ENCODE measurements around the gene FXYD6.
"Not testable (repeated sequence)": the region's sequence is repeated elsewhere in the genome, so short reads cannot be mapped to it uniquely, and the experiment has no call there.

Gene FXYD6

GRCh38 chr11:117816151-117816741 lies 60.2 kb downstream of the FXYD6 start:
- FAIRE-seq (no peak), DNase-seq (ENCODE audit: insufficient read length, low spot score) (no peak)
- TF ChIP-seq CTCF (IDR thresholded peaks at IDR 0.05; ENCODE audit: insufficient read depth, missing control alignments), result no peak

- DNase-seq (ENCODE audit: insufficient read length, low spot score), result no peak
- no peak for FAIRE-seq
- TF ChIP-seq CTCF (IDR thresholded peaks at IDR 0.05; ENCODE audit: insufficient read depth, missing control alignments), result no peak
Measured at GRCh38 chr11:117815262-117815803, 61.1 kb downstream of the FXYD6 start.

GRCh38 chr11:117814766-117815261 lies 61.6 kb downstream of the FXYD6 start:
- FAIRE-seq (no peak), DNase-seq (ENCODE audit: insufficient read length, low spot score) (no peak)
- TF ChIP-seq CTCF (IDR thresholded peaks at IDR 0.05; ENCODE audit: insufficient read depth, missing control alignments), result no peak

- no peak for FAIRE-seq
- no peak for DNase-seq (ENCODE audit: insufficient read length, low spot score)
- TF ChIP-seq CTCF (IDR thresholded peaks at IDR 0.05; ENCODE audit: insufficient read depth, missing control alignments), result no peak
Measured at GRCh38 chr11:117814204-117814765, 62.2 kb downstream of the FXYD6 start.

- not testable (repeated sequence) for FAIRE-seq; DNase-seq (ENCODE audit: insufficient read length, low spot score)
Measured at GRCh38 chr11:117810056-117810451, 66.4 kb downstream of the FXYD6 start.

- peak; percentile 92 for TF ChIP-seq CTCF (IDR thresholded peaks at IDR 0.05; ENCODE audit: insufficient read depth, missing control alignments)
- FAIRE-seq (no peak), DNase-seq (ENCODE audit: insufficient read length, low spot score) (peak; percentile 73)
Measured at GRCh38 chr11:117809236-117810055, 67.0 kb downstream of the FXYD6 start.

GRCh38 chr11:117808784-117809183 lies 67.7 kb downstream of the FXYD6 start:
- no peak for DNase-seq (ENCODE audit: insufficient read length, low spot score)
- TF ChIP-seq CTCF (IDR thresholded peaks at IDR 0.05; ENCODE audit: insufficient read depth, missing control alignments), result no peak
- no peak for FAIRE-seq
